ENCODE measurements around the gene ELFN2. TPM values are rescaled to one million over a fixed set of nuclear protein-coding genes. Genes with fewer than 3 reads are reported as not detected.
A peak's percentile ranks its signal among the peaks of the same experiment; 100 is the strongest.

Gene ELFN2
- total and polyA plus RNA-seq, 2 of the 13 experiments (the other 11 are each of a cell fraction or from before 2014, with no cell fraction given): 0.01 TPM; not detected in 1

DNA sequence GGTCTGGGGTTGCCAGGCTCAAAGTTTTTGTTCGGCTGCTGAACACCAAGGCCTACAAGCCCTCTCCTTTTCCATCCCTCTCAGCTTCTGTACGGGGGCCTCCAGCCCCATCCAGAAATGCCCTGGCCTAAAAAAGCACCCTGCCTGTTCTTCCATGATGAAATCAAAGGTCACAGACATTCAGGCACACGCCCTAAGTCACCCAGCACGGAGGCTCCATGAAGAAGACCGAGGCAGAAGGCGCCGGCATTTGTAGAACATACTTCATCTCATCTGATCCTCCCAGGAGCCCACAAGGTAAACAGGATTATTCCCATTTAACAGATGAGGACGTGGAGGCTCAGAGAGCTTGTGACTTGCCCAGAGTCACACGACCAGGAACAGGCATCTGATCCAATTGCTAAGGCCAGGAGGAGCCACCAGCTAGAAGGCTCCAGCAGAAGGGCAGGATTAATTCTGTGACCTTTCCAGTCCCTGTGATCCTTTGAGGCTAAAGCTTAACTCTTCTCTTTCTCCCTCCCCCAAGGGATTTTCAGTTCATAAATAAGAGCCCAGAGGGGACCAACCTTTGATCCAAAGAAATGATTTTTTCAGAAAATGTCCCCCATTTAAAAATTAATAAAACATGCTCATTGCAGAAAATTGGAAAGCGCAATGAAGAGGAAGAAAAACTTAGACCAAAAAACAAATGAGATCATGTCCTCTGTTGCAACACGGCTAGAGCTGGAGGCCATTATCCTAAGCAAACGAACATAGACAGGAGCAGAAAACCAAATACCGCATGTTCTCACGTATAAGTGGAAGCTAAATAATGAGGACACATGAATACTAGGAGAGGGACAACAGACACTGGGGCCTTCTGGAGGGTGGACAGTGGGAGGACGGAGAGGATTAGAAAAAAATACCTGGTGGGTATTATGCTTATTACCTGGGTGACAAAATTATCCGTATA lies 106.3 kb downstream of the ELFN2 start (continued):
- no peak for TF ChIP-seq ZBTB33 (CRISPR knock-in tag; IDR thresholded peaks at IDR 0.05)
- TF ChIP-seq ZNF713 (CRISPR knock-in tag; IDR thresholded peaks at IDR 0.05): no peak
- TF ChIP-seq ZNF225 (CRISPR knock-in tag; IDR thresholded peaks at IDR 0.05): no peak
- no peak for TF ChIP-seq ATF3 (CRISPR knock-in tag; IDR thresholded peaks at IDR 0.05)
- TF ChIP-seq ZNF510 (CRISPR knock-in tag; IDR thresholded peaks at IDR 0.05; ENCODE audit: low read depth): no peak
- peak; percentile 38 for TF ChIP-seq TEAD3 (CRISPR knock-in tag; optimal IDR thresholded peaks at IDR 0.05; ENCODE audit: borderline replicate concordance)
- TF ChIP-seq TBX2 (CRISPR knock-in tag; IDR thresholded peaks at IDR 0.05; ENCODE audit: borderline replicate concordance): no peak
- no peak for TF ChIP-seq MAF1 (CRISPR knock-in tag; IDR thresholded peaks at IDR 0.05; ENCODE audit: borderline replicate concordance)
- no peak for TF ChIP-seq RELA (CRISPR knock-in tag; IDR thresholded peaks at IDR 0.05)
- no peak for TF ChIP-seq NCOR1 (IDR thresholded peaks at IDR 0.05; ENCODE audit: borderline replicate concordance, low read length)
- no peak for TF ChIP-seq ZNF503 (CRISPR knock-in tag; IDR thresholded peaks at IDR 0.05)
- TF ChIP-seq RFX1 (IDR thresholded peaks at IDR 0.05): no peak
- no peak for TF ChIP-seq PHF20 (CRISPR knock-in tag; IDR thresholded peaks at IDR 0.05)
- TF ChIP-seq HMG20A (CRISPR knock-in tag; IDR thresholded peaks at IDR 0.05; ENCODE audit: borderline replicate concordance): peak; percentile 13; the same call in 1 of the 2 replicates
- no peak for TF ChIP-seq BCL6 (CRISPR knock-in tag; IDR thresholded peaks at IDR 0.05)
- no peak for TF ChIP-seq TOE1 (CRISPR knock-in tag; IDR thresholded peaks at IDR 0.05)
- TF ChIP-seq ZNF816 (CRISPR knock-in tag; IDR thresholded peaks at IDR 0.05; ENCODE audit: borderline replicate concordance): no peak
- no peak for TF ChIP-seq ZNF10 (CRISPR knock-in tag; IDR thresholded peaks at IDR 0.05; ENCODE audit: borderline replicate concordance, low read depth)
- no peak for TF ChIP-seq ZNF367 (CRISPR knock-in tag; IDR thresholded peaks at IDR 0.05; ENCODE audit: borderline replicate concordance)
- TF ChIP-seq ZNF775 (CRISPR knock-in tag; IDR thresholded peaks at IDR 0.05; ENCODE audit: borderline replicate concordance): no peak
- no peak for TF ChIP-seq SMAD9 (CRISPR knock-in tag; IDR thresholded peaks at IDR 0.05)
- no peak for TF ChIP-seq NONO (IDR thresholded peaks at IDR 0.05)
- no peak for TF ChIP-seq NONO (CRISPR knock-in tag; conservative IDR thresholded peaks at IDR 0.05)
- TF ChIP-seq PHB2 (IDR thresholded peaks at IDR 0.05; ENCODE audit: partially characterized antibody): no peak
- TF ChIP-seq RCOR2 (CRISPR knock-in tag; IDR thresholded peaks at IDR 0.05): no peak
- TF ChIP-seq, protein P1, sequence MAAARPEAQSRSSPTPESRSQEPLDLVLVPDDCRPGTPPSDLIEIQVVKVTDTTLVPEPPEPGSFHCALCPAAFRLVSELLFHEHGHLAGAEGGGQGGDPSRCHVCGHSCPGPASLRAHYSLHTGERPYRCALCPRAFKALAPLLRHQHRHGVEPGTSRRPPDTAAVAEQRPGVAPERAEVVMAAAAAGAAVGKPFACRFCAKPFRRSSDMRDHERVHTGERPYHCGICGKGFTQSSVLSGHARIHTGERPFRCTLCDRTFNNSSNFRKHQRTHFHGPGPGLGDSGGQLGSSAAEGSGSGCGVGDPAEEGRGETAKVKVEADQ (CRISPR knock-in tag; IDR thresholded peaks at IDR 0.05; ENCODE audit: borderline replicate concordance): no peak
- TF ChIP-seq KLF13 (CRISPR knock-in tag; IDR thresholded peaks at IDR 0.05): no peak

Measured in HepG2 (cell line).